Nephron (organoid): ENCODE measurements around the gene GBE1.

Experiments
- H3K27ac Mint-ChIP-seq, 3 experiments: 2 replicates each; pipeline ENCODE4 v1.8.0; 2020; ENCODE audit warnings: mixed read lengths in 3 of 3, mild to moderate bottlenecking in 2 of 3, moderate library complexity in 1 of 3
- H3K27me3 Mint-ChIP-seq: 2 replicates; pipeline ENCODE4 v1.8.0; 2021; ENCODE audit warnings: low read depth, mild to moderate bottlenecking, moderate library complexity, mixed read lengths
- H3K36me3 Mint-ChIP-seq: 2 replicates; pipeline ENCODE4 v1.8.0; 2020; ENCODE audit warnings: low read depth, mixed read lengths
- H3K4me1 Mint-ChIP-seq: 2 replicates; pipeline ENCODE4 v1.8.0; 2020; ENCODE audit warnings: mixed read lengths
- H3K4me3 Mint-ChIP-seq, 3 experiments: 2 replicates each; pipeline ENCODE4 v1.8.0; 2020; ENCODE audit warnings: mild to moderate bottlenecking in 3 of 3, mixed read lengths in 3 of 3, moderate library complexity in 2 of 3
- H3K9me3 Mint-ChIP-seq: 2 replicates; pipeline ENCODE4 v1.8.0; 2020; ENCODE audit warnings: mixed read lengths
- TF ChIP-seq, protein P1 (sequence below), 3 experiments: fragments of 200-600 bp; sonication (generic); IDR thresholded peaks; one replicate each; pipeline ENCODE4 v1.5.0; 2021; ENCODE audit warnings: antibody characterized with exemption in 3 of 3; ENCODE audit not compliant: unreplicated experiment in 3 of 3

The GBE1 gene

DNA sequence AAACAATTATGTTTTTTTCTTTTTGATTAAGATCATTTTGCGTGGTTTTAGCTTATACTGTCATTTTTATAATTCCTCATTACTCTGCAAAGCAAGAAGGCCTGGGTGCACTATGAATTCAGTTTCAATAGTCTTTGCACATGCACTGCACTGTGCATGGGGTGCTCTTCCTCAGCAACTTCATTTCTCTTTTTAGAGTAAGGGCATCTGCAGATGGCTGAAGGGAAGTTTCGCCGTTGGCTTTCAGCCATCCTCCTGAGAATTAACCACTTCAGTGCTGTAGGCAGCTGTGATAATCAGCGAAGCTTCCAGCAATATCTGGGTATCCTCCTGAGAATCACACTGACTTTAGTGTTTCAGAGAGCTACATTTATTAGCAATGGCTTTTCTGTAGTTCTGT is 284.8 kb downstream of the GBE1 start:
- TF ChIP-seq, protein P1, sequence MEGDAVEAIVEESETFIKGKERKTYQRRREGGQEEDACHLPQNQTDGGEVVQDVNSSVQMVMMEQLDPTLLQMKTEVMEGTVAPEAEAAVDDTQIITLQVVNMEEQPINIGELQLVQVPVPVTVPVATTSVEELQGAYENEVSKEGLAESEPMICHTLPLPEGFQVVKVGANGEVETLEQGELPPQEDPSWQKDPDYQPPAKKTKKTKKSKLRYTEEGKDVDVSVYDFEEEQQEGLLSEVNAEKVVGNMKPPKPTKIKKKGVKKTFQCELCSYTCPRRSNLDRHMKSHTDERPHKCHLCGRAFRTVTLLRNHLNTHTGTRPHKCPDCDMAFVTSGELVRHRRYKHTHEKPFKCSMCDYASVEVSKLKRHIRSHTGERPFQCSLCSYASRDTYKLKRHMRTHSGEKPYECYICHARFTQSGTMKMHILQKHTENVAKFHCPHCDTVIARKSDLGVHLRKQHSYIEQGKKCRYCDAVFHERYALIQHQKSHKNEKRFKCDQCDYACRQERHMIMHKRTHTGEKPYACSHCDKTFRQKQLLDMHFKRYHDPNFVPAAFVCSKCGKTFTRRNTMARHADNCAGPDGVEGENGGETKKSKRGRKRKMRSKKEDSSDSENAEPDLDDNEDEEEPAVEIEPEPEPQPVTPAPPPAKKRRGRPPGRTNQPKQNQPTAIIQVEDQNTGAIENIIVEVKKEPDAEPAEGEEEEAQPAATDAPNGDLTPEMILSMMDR (IDR thresholded peaks at IDR 0.05; ENCODE audit: unreplicated experiment in 3 of 3) = no peak

DNA sequence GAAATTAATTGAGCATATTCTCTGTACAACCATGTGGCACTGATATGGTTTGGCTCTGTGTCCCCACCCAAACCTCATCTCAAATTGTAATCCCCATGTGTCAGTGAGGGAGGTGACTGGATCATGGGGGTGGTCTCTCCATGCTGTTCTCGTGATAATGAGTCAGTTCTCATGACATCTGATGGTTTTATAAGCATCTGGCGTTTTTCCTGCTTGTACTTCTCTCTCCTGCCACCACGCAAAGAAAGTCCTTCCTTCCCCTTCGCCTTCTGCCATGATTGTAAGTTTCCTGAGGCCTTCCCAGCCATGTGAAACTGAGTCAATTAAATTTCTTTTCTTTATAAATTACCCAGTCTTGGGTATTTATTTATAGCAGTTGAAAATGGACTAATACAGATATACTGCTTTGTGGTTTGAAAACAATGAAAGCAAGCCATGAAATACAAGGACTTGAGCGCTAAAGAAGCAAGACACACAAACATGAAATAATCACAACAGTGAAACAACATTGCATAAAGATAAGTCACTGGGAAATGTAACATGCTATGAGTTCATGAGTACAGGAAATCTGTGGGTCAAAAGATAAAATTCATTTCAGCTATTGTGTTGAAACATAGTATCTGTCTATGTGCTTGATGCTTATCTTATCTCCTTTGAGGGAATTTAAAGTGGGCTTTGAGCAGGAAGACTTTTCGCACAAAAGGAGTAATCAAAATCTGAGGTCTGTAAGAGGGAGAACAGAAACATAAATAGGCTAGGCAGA is 288.7 kb downstream of the GBE1 start:
- Mint-ChIP-seq H3K36me3 (no peaks in the 10 kb centered on the region), H3K4me1 (no peaks in the 10 kb centered on the region), H3K9me3 (no peaks in the 10 kb centered on the region), H3K27ac (no peak overlapping the region), H3K4me3 (no peak overlapping the region), H3K27me3 (no peaks in the 10 kb centered on the region)
- TF ChIP-seq, protein P1 (IDR thresholded peaks at IDR 0.05; ENCODE audit: unreplicated experiment in 3 of 3) = no peak

More for the DNA sequence above, 284.8 kb downstream of the GBE1 start:
- H3K9me3 Mint-ChIP-seq = no peaks in the 10 kb centered on the region
- H3K4me3 Mint-ChIP-seq = no peak overlapping the region
- no peaks in the 10 kb centered on the region for H3K36me3 Mint-ChIP-seq
- H3K27me3 Mint-ChIP-seq = no peaks in the 10 kb centered on the region
- H3K4me1 Mint-ChIP-seq = no peaks in the 10 kb centered on the region
- H3K27ac Mint-ChIP-seq = no peak overlapping the region

DNA sequence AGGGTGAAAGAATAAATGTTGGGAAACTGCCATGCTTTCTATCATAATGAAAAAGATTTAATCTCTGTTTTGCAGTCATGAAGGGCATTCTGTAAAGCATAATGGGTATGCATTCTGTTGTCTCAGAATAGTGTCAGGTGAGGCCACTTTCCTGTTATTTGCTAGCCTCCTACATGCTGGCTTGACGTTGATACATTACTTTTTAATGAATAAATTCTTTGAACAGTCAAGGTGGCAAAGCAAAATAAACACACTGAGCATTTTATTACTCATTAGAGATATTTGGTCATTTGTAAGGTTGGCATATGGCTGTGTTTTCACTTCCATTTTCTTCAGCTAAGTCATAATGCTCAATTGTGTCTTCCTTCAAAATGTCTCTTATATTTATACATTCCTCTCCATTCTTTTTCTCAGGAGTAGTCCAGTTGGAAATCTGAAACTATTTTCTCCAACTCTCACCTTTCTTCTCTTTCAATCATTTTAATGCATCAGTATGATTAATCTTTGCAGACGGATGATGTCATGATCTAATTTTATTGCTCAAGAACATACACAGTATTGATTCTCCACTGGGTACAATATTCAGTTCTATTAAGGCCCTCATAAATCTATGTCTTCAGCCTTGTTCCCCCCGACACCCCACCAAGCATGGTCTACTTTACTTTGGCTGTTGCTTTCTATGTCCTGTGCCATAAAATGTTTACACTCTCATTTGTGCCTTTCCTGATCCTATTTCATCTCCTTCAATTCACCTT is 290.7 kb downstream of the GBE1 start:
- Mint-ChIP-seq H3K4me1 (no peaks in the 10 kb centered on the region), H3K4me3 (no peak overlapping the region), H3K27me3 (no peaks in the 10 kb centered on the region), H3K36me3 (no peaks in the 10 kb centered on the region), H3K9me3 (no peaks in the 10 kb centered on the region), H3K27ac (no peak overlapping the region)
- TF ChIP-seq, protein P1 (IDR thresholded peaks at IDR 0.05; ENCODE audit: unreplicated experiment in 3 of 3) = no peak

DNA sequence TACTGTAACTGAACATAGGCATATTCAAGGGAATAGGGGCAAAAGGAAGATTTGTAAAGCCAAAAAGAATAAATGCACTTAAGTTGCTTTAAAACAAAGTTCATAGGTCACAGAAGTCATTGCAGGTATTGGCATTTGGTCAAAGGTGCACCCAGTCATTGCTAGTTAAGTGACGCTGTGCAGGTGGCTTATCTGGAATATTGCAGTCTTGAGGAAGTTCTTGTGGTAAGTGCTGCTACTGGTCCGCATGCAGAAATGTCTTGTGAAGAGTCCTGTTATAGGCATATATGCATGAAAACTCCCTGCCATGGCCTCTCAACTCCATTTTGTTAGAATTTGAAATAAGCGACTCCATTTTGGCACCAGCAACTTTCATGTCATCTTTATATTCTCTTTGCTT is 293.1 kb downstream of the GBE1 start:
- TF ChIP-seq, protein P1 (IDR thresholded peaks at IDR 0.05; ENCODE audit: unreplicated experiment in 3 of 3) = no peak
- Mint-ChIP-seq H3K4me3 (no peak overlapping the region), H3K27ac (no peak overlapping the region), H3K36me3 (no peaks in the 10 kb centered on the region), H3K4me1 (no peaks in the 10 kb centered on the region), H3K9me3 (no peaks in the 10 kb centered on the region), H3K27me3 (no peaks in the 10 kb centered on the region)

DNA sequence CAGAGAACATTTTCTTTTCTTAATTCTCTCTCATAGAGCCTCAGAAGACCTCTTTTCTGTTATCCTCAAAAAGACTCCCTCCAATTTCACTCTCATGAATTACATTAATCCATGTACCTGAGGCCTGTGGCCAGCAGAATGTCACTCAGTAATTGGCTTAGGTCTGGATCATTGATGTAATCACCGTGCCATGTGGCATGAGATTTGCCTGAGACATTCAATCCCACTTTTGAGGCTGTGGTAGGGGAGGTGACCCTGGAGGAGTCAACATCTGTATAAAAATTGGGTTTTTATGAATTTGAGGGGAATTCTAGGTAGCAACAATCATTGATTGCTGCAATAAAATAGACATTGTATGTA is 295.3 kb downstream of the GBE1 start:
- TF ChIP-seq, protein P1 (IDR thresholded peaks at IDR 0.05; ENCODE audit: unreplicated experiment in 3 of 3) = no peak
- Mint-ChIP-seq H3K4me1 (no peaks in the 10 kb centered on the region), H3K27me3 (no peaks in the 10 kb centered on the region), H3K4me3 (no peak overlapping the region), H3K27ac (no peak overlapping the region), H3K36me3 (no peaks in the 10 kb centered on the region), H3K9me3 (no peaks in the 10 kb centered on the region)
